Osteoblast (primary cell): Measurements from ENCODE around the gene DPYSL4. TPM values are rescaled to one million over a fixed set of nuclear protein-coding genes. Genes with fewer than 3 reads are reported as not detected.
A peak's percentile ranks its signal among the peaks of the same experiment; 100 is the strongest.

ENCODE experiments used
- DNase-seq: peaks from one replicate; pipeline ENCODE4 v3.0.0; 2011; ENCODE audit warnings: low spot score, mixed read lengths; ENCODE audit not compliant: insufficient read length; ENCODE audit errors: missing footprints
- H2AFZ ChIP-seq: 2 replicates; pipeline ENCODE4 v1.6.0; 2011; ENCODE audit warnings: mild to moderate bottlenecking, low read length
- H3K27ac ChIP-seq: 2 replicates; pipeline ENCODE4 v1.5.1; 2011; ENCODE audit warnings: mild to moderate bottlenecking, low read depth, low read length, moderate library complexity
- H3K27me3 ChIP-seq: 2 replicates; pipeline ENCODE4 v1.6.0; 2012; ENCODE audit warnings: mild to moderate bottlenecking, control low read depth, inconsistent platforms, low read length, moderate library complexity; ENCODE audit not compliant: insufficient read depth
- H3K36me3 ChIP-seq: 2 replicates; pipeline ENCODE4 v1.5.1; 2011; ENCODE audit warnings: mild to moderate bottlenecking, low read length, control low read depth, moderate library complexity; ENCODE audit not compliant: insufficient read depth
- H3K4me1 ChIP-seq: 2 replicates; pipeline ENCODE4 v1.5.1; 2011; ENCODE audit warnings: mild to moderate bottlenecking, low read length, control low read depth, moderate library complexity; ENCODE audit not compliant: insufficient read depth
- H3K4me2 ChIP-seq: 2 replicates; pipeline ENCODE4 v1.6.0; 2011; ENCODE audit warnings: mild to moderate bottlenecking, low read length; ENCODE audit not compliant: insufficient read depth
- H3K4me3 ChIP-seq: fragments of 200-600 bp; sonication (generic); 3 replicates; pipeline ENCODE4 v1.5.1; 2012; ENCODE audit warnings: mild to moderate bottlenecking, low read length, inconsistent platforms; ENCODE audit not compliant: insufficient read depth
- H3K79me2 ChIP-seq: 2 replicates; pipeline ENCODE4 v1.6.0; 2012; ENCODE audit warnings: mild to moderate bottlenecking, low read length, control low read depth, inconsistent platforms; ENCODE audit not compliant: insufficient read depth
- H3K9me3 ChIP-seq: 2 replicates; pipeline ENCODE4 v1.5.1; 2011; ENCODE audit warnings: low read depth, low read length, control low read depth
- H4K20me1 ChIP-seq: 2 replicates; pipeline ENCODE4 v1.6.0; 2012; ENCODE audit warnings: mild to moderate bottlenecking, low read length, control low read depth; ENCODE audit not compliant: insufficient read depth
- CTCF ChIP-seq: IDR thresholded peaks from 2 replicates; pipeline ENCODE4 v1.5.1; 2011; ENCODE audit warnings: mild to moderate bottlenecking, low read depth, low read length, moderate library complexity; ENCODE audit errors: extremely low read depth
- total RNA-seq: library from RNA; depleted of rRNA; stranded (reverse); fragments of >200 nt; gene quantifications from 2 replicates; pipeline ENCODE4 v1.2.3, GENCODE V29; 2012

The DPYSL4 gene
- total RNA-seq, 1 donor = 0.72 TPM

GRCh38 chr10:132204781-132205473 is 18.2 kb downstream of the DPYSL4 start:
- no peak overlapping the region for H3K27ac ChIP-seq
- H3K79me2 ChIP-seq = no peaks in the 10 kb centered on the region

GRCh38 chr10:132205650-132206376 is 19.1 kb downstream of the DPYSL4 start:
- no peaks in the 10 kb centered on the region for H4K20me1 ChIP-seq

More at GRCh38 chr10:132204781-132205473, 18.2 kb downstream of the DPYSL4 start:
- Histone ChIP-seq H3K4me1 (no peaks in the 10 kb centered on the region), H4K20me1 (no peaks in the 10 kb centered on the region), H2AFZ (no peak overlapping the region), H3K27me3 (no peaks in the 10 kb centered on the region), H3K4me2 (no peak overlapping the region), H3K4me3 (no peak overlapping the region), H3K36me3 (no peaks in the 10 kb centered on the region), H3K9me3 (no peaks in the 10 kb centered on the region)
- TF ChIP-seq CTCF = no peak
- peak; percentile 68 for DNase-seq

GRCh38 chr10:132206377-132206745 is 19.6 kb downstream of the DPYSL4 start:
- no peaks in the 10 kb centered on the region for H3K27me3 ChIP-seq

More at GRCh38 chr10:132205650-132206376, 19.1 kb downstream of the DPYSL4 start:
- no peaks in the 10 kb centered on the region for H3K4me1 ChIP-seq
- no peaks in the 10 kb centered on the region for H3K27me3 ChIP-seq
- H3K36me3 ChIP-seq = no peaks in the 10 kb centered on the region
- H3K4me3 ChIP-seq = no peak overlapping the region
- DNase-seq = peak; percentile 84
- H3K27ac ChIP-seq = no peak overlapping the region
- no peak overlapping the region for H3K4me2 ChIP-seq
- no peak for TF ChIP-seq CTCF
- no peaks in the 10 kb centered on the region for H3K79me2 ChIP-seq
- no peak overlapping the region for H2AFZ ChIP-seq
- H3K9me3 ChIP-seq = no peaks in the 10 kb centered on the region

More at GRCh38 chr10:132206377-132206745, 19.6 kb downstream of the DPYSL4 start:
- H3K4me2 ChIP-seq = no peak overlapping the region
- no peaks in the 10 kb centered on the region for H3K4me1 ChIP-seq
- H4K20me1 ChIP-seq = no peaks in the 10 kb centered on the region
- no peak overlapping the region for H3K27ac ChIP-seq
- no peak overlapping the region for H2AFZ ChIP-seq
- peak; percentile 91 for DNase-seq
- H3K9me3 ChIP-seq = no peaks in the 10 kb centered on the region
- no peak for TF ChIP-seq CTCF
- no peak overlapping the region for H3K4me3 ChIP-seq
- no peaks in the 10 kb centered on the region for H3K79me2 ChIP-seq
- no peaks in the 10 kb centered on the region for H3K36me3 ChIP-seq
